ENCODE results near the gene KCTD21.

DNA sequence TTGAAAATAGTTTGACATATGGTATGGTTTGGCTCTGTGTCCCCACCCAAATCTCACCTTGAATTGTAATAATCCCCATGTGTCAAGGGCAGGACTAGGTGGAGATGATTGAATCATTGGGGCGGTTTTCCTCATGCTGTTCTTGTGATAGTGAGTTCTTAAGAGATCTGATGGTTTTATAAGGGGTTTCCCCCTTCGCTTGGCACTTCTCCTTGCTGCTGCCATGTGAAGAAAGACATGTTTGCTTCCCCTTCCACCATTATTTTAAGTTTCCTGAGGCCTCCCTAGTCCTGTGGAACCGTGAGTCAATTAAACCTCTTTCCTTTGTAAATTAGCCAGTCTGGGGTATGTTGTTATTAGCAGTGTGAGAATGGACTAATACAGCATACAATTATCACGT lies 7.7 kb downstream of the KCTD21 start:
- TF ChIP-seq, protein P1, sequence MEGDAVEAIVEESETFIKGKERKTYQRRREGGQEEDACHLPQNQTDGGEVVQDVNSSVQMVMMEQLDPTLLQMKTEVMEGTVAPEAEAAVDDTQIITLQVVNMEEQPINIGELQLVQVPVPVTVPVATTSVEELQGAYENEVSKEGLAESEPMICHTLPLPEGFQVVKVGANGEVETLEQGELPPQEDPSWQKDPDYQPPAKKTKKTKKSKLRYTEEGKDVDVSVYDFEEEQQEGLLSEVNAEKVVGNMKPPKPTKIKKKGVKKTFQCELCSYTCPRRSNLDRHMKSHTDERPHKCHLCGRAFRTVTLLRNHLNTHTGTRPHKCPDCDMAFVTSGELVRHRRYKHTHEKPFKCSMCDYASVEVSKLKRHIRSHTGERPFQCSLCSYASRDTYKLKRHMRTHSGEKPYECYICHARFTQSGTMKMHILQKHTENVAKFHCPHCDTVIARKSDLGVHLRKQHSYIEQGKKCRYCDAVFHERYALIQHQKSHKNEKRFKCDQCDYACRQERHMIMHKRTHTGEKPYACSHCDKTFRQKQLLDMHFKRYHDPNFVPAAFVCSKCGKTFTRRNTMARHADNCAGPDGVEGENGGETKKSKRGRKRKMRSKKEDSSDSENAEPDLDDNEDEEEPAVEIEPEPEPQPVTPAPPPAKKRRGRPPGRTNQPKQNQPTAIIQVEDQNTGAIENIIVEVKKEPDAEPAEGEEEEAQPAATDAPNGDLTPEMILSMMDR (IDR thresholded peaks at IDR 0.05) = no peak
- TF ChIP-seq POLR2A (IDR thresholded peaks at IDR 0.05) = no peak
- TF ChIP-seq POLR2AphosphoS5 (IDR thresholded peaks at IDR 0.05) = no peak
